HG03095 (cell line): ENCODE measurements around the gene ACOT11.

Experiments
- ATAC-seq: cut with Tn5 transposase; IDR thresholded peaks from one replicate; pipeline ENCODE4 v1.9.1; 2021; ENCODE audit warnings: moderate library complexity; ENCODE audit not compliant: unreplicated experiment

ACOT11 gene

GRCh38 chr1:54559771-54560231 is 11.8 kb downstream of the ACOT11 start:
- ATAC-seq: no peak

DNA sequence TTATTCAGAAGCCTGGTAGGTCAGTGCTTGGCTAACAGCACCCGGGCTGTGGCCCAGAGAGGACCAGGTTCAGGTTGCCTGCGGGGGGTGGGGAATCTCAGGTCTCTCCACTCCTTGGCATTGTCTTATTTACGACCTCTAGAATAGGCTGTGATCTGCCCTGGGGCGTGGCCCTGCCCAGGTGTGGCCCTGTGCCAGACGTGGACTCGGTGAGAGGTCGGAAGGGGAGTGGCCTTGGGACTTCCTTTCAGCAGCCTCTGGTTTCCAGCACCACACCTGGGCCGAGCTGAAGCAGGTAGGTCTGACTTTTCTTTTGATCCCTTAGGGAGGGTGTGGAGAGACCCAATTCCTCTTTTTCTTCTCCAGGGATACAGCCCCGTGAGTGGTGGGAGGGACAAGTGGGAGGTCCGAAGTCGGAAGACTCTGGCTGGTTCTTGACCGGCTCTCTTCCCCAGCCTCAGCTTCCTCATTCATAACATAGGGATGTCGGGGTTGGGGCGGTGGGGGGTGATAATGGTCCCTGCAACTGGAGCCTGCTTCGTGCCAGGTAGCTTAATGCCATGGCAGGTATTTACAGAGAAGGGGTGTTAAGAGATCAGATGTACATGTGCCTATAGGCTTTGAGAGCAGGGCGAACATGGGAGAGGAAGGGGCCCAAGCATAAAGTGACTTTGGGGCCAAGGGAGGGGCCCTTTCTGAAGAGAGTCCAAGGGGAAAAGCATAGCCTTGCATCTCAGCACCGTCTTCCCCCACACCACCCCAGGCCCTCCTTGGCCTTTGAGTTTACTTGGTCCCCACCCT is 16.5 kb downstream of the ACOT11 start:
- no peak for ATAC-seq

- no peak for ATAC-seq
Measured at GRCh38 chr1:54565113-54565501, 17.1 kb downstream of the ACOT11 start.

DNA sequence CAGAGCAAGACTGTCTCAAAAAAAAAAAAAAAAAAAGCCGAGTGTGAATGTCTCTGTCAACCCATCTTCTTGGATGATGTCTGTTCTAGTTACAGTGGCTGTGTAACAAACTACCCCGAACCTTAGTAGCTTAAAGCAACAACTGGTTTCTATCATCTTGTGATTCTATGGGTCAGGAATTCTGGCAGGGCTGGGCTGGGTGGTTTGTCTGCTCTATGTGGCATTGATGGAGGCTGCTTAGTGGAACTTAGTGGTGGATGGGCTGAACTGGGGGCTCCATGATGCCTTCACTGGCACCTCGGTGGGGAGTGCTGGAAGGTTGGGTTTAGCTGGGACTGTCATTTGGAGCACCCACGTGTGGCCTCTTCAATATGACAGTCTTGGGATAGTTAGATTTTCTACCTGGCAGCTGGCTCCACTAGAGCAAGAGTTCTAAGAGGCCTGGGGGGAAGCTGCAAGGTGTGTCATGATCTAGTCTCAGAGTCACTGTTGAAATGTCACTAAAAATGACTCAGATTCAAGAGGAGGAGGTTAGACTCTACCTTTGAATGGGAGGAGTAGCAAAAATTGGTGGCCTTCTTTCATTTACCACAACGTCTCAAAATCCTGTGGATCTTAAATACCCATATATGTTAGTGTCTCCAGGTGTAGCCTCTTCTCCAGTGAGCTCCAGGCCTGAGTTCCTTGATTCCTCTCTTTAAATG is 18.6 kb downstream of the ACOT11 start:
- ATAC-seq: no peak

DNA sequence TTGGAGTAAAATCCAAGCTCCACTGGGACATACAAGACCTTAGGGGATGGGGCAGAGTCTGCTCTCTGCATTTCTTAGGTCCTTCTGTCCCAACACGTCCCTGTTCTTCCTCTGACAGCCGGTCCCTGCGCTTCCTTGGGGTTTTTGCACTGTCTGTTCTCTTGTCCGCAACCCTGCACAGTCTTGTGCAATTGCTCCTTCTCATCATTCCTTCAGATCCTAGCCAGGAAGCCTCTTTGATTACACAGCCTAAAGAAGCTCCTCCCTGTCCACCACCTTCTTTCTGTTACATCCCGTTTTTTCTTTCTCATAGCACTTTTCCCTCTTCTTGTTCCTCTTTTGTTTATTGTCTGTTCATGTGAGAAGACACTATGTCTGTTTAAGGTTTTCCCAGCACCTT is 19.9 kb downstream of the ACOT11 start:
- no peak for ATAC-seq

- ATAC-seq: no peak
Measured at GRCh38 chr1:54569339-54569738, 21.3 kb downstream of the ACOT11 start.

GRCh38 chr1:54570161-54570560 is 22.1 kb downstream of the ACOT11 start:
- ATAC-seq: no peak

DNA sequence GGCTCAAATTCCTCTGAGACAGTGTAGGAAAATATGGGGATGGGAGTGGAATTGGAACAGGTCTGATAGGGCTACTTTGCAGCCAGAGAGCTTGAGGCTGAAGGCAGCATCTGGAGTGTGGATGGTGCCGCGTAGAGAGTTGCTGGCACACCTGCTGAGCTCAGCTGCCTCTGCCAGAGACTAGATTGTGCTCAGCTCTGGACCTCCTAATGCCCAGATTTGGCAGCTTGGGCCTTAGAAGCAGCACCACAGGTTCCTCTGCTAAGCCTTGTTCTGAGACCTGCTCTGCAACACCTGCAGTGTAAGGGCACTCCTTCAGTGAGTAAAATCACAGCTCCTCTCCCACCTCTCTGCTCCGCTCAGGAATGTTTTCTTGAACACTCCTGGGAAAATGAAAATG is 23.3 kb downstream of the ACOT11 start:
- no peak for ATAC-seq

GRCh38 chr1:54571803-54572541 is 23.9 kb downstream of the ACOT11 start:
- no peak for ATAC-seq

DNA sequence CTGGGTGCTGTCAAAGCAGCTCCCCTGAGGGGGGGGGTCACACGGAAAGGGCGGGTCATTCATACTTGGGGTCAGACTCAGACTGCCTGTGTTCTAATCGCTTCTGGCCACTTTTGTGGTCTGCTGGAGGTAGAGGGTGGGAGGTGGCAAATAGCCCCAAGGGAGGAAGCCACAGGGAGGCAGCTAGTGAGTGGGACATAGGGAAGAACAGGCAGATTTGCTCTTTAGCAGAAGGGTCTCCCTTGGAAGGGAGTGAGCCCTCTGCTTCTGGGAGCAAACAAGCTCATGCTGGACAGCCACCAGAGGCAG is 24.5 kb downstream of the ACOT11 start:
- no peak for ATAC-seq

GRCh38 chr1:54574158-54574778 is 26.2 kb downstream of the ACOT11 start:
- ATAC-seq: no peak

DNA sequence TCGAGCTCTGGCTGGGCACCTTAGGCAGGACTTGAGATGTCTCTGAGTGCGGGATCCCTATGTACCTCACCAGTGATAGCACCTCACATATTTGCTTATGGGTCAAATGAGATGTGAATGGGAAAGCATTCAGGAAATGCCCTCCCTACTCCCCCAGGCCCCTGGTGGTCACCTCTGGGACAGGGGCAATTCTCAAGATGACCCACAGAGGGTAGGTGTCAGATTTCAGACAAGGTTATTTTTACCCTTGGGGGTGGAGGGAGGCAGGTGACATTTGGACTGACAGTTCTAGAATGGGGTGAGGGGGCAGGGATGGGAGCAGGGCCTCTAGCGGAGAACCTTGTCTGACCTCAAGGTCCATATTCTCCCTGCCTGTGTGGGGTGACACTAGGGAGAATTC is 27.1 kb downstream of the ACOT11 start:
- no peak for ATAC-seq

GRCh38 chr1:54575605-54576290 is 27.7 kb downstream of the ACOT11 start:
- no peak for ATAC-seq

DNA sequence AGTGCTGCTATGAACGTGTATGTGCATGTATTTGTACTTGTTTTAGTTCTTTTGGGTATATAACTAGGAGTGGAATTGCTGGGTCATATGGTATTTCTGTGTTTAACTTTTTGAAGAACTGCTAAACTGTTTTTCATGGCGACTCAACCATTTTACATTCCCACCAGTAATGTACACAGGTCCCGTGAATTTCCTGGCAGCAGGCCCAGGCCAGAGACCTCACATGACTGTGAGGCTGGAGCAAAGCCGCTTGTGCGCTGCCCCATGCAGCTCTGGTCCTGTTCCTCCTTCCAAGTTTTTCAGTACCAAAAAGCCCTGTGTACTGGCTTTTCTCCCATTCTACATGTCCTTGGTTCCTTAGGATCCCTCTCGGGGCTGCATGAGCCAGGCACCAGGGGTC is 29.6 kb downstream of the ACOT11 start:
- ATAC-seq: no peak

GRCh38 chr1:54579337-54579781 is 31.3 kb downstream of the ACOT11 start:
- no peak for ATAC-seq

DNA sequence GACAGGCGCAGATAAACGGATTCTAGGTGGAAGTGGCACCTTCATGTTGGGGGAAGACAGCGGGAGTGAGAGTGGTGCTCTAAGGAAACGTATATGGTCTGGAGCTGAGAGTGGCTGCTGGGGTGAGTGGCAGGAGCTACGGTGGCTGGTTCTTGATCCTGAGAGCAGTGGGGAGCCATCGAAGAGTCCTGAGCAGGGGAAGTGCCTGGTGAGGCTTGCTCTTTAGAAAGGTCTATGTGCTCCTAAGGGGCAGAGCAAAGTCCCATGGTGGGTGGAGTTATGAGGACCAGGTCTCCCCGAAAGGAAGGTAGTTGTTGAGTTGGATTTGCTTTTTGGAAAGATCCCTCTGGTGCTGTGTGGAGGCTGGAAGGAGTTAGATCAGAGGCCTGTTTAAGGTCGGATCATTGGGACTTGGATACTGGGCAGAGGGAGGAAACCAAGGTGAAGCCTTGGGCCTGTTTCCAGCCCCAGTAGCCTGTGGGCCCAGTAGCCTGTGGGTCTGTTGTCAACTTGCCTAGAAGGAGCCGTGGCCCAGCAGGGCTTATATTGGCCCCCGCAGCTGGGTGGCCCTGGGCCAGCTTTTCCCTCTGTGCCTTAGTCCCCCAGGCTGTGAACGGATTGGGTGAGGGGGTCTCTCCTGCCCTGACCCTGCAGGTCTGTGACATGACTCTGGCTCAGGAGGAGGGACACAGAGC is 33.0 kb downstream of the ACOT11 start:
- no peak for ATAC-seq

DNA sequence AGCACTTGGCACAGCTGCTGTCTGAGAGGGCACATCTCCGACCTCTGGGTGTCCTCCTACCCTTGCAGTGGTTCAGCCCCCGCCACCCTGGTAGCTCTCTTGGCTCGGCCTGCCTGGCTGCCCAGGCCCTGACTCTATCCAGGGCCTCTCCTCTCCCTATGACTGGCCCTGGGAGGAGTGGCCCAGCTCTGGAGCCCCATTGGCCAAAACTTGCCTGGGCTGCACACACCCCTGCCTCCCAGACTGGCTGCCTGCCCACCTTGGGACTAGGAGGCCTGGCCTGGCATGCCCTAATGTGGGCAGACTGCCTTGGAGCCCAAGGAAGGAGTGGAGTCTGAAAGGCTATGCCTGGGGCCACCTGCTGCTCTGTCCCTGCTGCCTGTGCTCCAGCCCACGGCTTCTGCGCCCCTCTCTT is 33.6 kb downstream of the ACOT11 start:
- ATAC-seq: no peak

DNA sequence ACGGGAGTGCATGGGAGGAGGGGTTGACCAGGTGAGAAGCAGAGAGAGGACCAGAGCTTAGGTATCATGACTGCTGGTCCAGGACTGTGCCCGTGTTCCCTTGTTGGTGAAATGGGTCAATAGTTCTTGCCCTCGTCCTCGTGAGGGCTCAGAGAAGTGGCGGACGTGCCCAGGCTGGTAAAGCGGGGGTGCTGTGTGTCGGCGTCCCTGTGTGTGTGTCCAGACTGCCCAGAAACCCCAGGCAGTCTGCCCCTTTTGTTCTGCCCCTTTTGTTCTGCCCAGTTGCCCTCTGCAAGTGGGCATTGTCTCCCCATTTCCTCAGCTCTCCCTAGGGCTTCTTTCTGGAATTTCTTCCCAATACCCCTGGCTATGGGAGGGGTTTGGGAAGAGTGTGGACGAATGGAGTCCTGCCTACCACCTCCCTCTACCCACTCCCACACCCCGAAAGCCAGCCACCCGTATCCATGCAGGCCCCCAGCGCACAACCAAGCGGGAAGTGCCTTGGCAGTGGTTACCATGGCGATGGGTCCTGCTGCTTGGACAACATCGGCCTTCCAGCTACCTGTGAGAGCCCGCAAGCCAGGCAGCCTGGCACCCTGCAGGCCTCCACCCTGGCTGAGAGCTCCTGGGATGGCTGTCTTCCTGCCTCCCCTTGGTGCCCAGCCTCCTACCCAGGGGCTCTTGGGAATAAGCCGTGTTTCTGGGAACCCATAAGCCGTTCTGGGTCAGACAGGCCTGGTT is 34.7 kb downstream of the ACOT11 start:
- ATAC-seq: no peak

- no peak for ATAC-seq
Measured at GRCh38 chr1:54583307-54583686, 35.3 kb downstream of the ACOT11 start.

DNA sequence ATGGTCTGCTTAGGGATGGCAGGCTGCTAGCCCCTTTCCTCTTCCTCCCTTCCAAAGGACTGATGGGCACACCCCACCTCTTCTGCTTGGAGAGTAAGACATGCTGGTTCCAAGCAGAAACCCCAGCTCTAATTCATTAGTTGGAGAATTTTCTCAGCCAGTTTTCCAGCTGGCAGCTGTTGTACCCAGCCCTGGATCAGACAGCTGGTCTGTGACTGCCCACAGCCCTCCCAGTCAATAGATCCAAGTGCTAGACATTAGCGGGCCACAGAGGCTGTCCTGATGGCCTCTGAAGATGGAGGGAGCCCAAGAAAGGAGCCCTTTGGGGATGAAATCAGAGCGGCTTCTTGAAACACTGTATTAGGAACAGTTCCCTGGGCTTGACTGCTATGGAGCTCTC is 35.8 kb downstream of the ACOT11 start:
- ATAC-seq: no peak
